T-cell (primary cell): Measurements from ENCODE around the gene ALLC. TPM values are rescaled to one million over a fixed set of nuclear protein-coding genes. Genes with fewer than 3 reads are reported as not detected.
A peak's percentile ranks its signal among the peaks of the same experiment; 100 is the strongest.

ENCODE experiments used
- ATAC-seq, 4 experiments: fragments of 200-7000 bp in 3 of 4; fragments of 150-1000 bp in 1 of 4; cut with Tn5 transposase; replicated peaks in 1 of 4; 1 replicate in 3 of 4; 2 replicates in 1 of 4; pipeline ENCODE4 v1.10.0; 2021; ENCODE audit warnings: moderate library complexity in 3 of 4, mild to moderate bottlenecking in 2 of 4, moderate number of reproducible peaks in 1 of 4
- CTCF ChIA-PET, 2 donors: fragments of 300-600 bp; sonication (Branson Sonifier 250); formaldehyde crosslinking; loops; one replicate each; lab custom pipeline; 2022; ENCODE audit warnings: antibody characterized with exemption in 2 of 2; lab: Charles Lee
- POLR2A ChIA-PET, 2 donors: fragments of 300-600 bp; sonication (Branson Sonifier 250); formaldehyde crosslinking; loops; one replicate each; lab custom pipeline; 2022; ENCODE audit warnings: antibody characterized with exemption in 2 of 2; lab: Charles Lee
- DNase-seq, 35 experiments: peaks; one replicate each; pipeline versions ENCODE4 v3.0.0 to v3.0.0-alpha.2; 2013 to 2023
- H3K27ac ChIP-seq: one replicate; pipeline ENCODE4 v1.5.1; 2013; ENCODE audit warnings: low read length
- H3K27me3 ChIP-seq, 2 experiments: replicated peaks in 1 of 2; 1 replicate in 1 of 2; 2 replicates in 1 of 2; pipeline versions ENCODE4 v1.6.1 to v1.7.0; 2013; ENCODE audit warnings: low read length in 1 of 2, mixed read lengths in 1 of 2; ENCODE audit not compliant: control insufficient read depth in 2 of 2, insufficient read depth in 2 of 2; ENCODE audit errors: extremely low read depth in 1 of 2
- H3K36me3 ChIP-seq, 2 donors: 1 replicate in 1 of 2; 2 replicates in 1 of 2; pipeline versions ENCODE4 v1.6.1 to v1.7.0; 2013; ENCODE audit warnings: low read length in 1 of 2; ENCODE audit not compliant: control insufficient read depth in 2 of 2, insufficient read depth in 1 of 2; ENCODE audit errors: extremely low read depth in 1 of 2
- H3K4me1 ChIP-seq, 2 experiments: 1 replicate in 1 of 2; 2 replicates in 1 of 2; pipeline versions ENCODE4 v1.6.1 to v1.7.0; 2013; ENCODE audit warnings: low read length in 2 of 2, mixed read lengths in 1 of 2; ENCODE audit not compliant: insufficient read depth in 2 of 2, control insufficient read depth in 1 of 2; ENCODE audit errors: extremely low read depth in 1 of 2
- H3K4me3 ChIP-seq, 2 donors: 1 replicate in 1 of 2; 2 replicates in 1 of 2; pipeline versions ENCODE4 v1.5.1 to v1.7.0; 2013; ENCODE audit warnings: mild to moderate bottlenecking in 2 of 2, low read length in 1 of 2, moderate library complexity in 1 of 2; ENCODE audit not compliant: control insufficient read depth in 1 of 2; ENCODE audit errors: extremely low read depth in 1 of 2
- H3K9me3 ChIP-seq: 2 replicates; pipeline ENCODE4 v1.7.0; 2013
- H3K27ac Mint-ChIP-seq, 2 donors: one replicate each; pipeline ENCODE4 v1.8.0; 2020 to 2021; ENCODE audit warnings: mild to moderate bottlenecking in 2 of 2, mixed read lengths in 2 of 2
- H3K27me3 Mint-ChIP-seq, 2 donors: one replicate each; pipeline ENCODE4 v1.8.0; 2021 to 2022; ENCODE audit warnings: mixed read lengths in 2 of 2
- H3K36me3 Mint-ChIP-seq: one replicate; pipeline ENCODE4 v1.8.0; 2021; ENCODE audit warnings: mixed read lengths
- H3K4me1 Mint-ChIP-seq, 3 donors: one replicate each; pipeline ENCODE4 v1.8.0; 2020 to 2022; ENCODE audit warnings: mixed read lengths in 3 of 3, mild to moderate bottlenecking in 1 of 3
- H3K4me3 Mint-ChIP-seq, 3 donors: one replicate each; pipeline ENCODE4 v1.8.0; 2020 to 2022; ENCODE audit warnings: mild to moderate bottlenecking in 3 of 3, mixed read lengths in 3 of 3, moderate library complexity in 3 of 3
- H3K9me3 Mint-ChIP-seq, 3 donors: one replicate each; pipeline ENCODE4 v1.8.0; 2020 to 2022; ENCODE audit warnings: mixed read lengths in 3 of 3
- WGBS: methylation state at CpG from one replicate; pipeline ENCODE4 v1.1.5; 2013; ENCODE audit warnings: missing lambda C conversion rate; ENCODE audit not compliant: insufficient coverage; 5-methylcytosine and 5-hydroxymethylcytosine counted together
- total RNA-seq, 35 experiments: library from RNA in 6 of 35; stranded (reverse) in 6 of 35; fragments of 120-200 nt in 1 of 35; gene quantifications; one replicate each; pipeline versions ENCODE4 v1.2.1 to v1.2.4 and lab custom pipeline; 2013 to 2026

The ALLC gene
- total RNA-seq, 5 donors from 2014 or later (not counting 1 experiment from before 2014, with no cell fraction given), result not detected

- CTCF ChIA-PET, result no interaction called here
- Mint-ChIP-seq H3K36me3 (peaks cover 3% of the 10 kb centered on the region), H3K9me3 (no peaks in the 10 kb centered on the region), H3K4me1 (no peaks in the 10 kb centered on the region), H3K4me3 (no peak overlapping the region), H3K27me3 (no peaks in the 10 kb centered on the region), H3K27ac (no peak overlapping the region)
- no peak for ATAC-seq
- no peak overlapping the region for H3K4me3 ChIP-seq
- no peaks in the 10 kb centered on the region for H3K36me3 ChIP-seq
- no peaks in the 10 kb centered on the region for H3K9me3 ChIP-seq
- peaks cover 0 to under 1% of the 10 kb centered on the region in 2 experiments for H3K27me3 ChIP-seq
- H3K4me1 ChIP-seq, result no peaks in the 10 kb centered on the region
- 91% methylated on average over 33 of the region's 48 CpGs for WGBS
- H3K27ac ChIP-seq, result no peak overlapping the region
- POLR2A ChIA-PET, result no interaction called here
- DNase-seq, result peak in 1 of 35 experiments; percentile 17
These were observed 14.4 kb upstream of the ALLC start for GRCh38 chr2:3643371-3644245.

- DNase-seq (no peak), ATAC-seq (no peak)
- H3K27ac Mint-ChIP-seq, result no peak overlapping the region
- Histone ChIP-seq H3K4me3 (no peak overlapping the region), H3K36me3 (no peaks in the 10 kb centered on the region), H3K9me3 (no peaks in the 10 kb centered on the region), H3K27me3 (no peaks in the 10 kb centered on the region), H3K4me1 (no peaks in the 10 kb centered on the region), H3K27ac (no peak overlapping the region)
- ChIA-PET CTCF (no interaction called here), POLR2A (no interaction called here)
- H3K27me3 Mint-ChIP-seq, result no peaks in the 10 kb centered on the region
- no peak overlapping the region for H3K4me3 Mint-ChIP-seq
- no peaks in the 10 kb centered on the region for H3K9me3 Mint-ChIP-seq
- no peaks in the 10 kb centered on the region for H3K4me1 Mint-ChIP-seq
- H3K36me3 Mint-ChIP-seq, result peaks cover 3% of the 10 kb centered on the region
These were observed 13.8 kb upstream of the ALLC start for GRCh38 chr2:3644246-3644525.

GRCh38 chr2:3644891-3645605 lies 13.0 kb upstream of the ALLC start:
- POLR2A ChIA-PET, result no interaction called here
- WGBS, result 69% methylated on average over 7 of the region's 15 CpGs
- H3K27ac Mint-ChIP-seq, result no peak overlapping the region

GRCh38 chr2:3645745-3646389 lies 12.1 kb upstream of the ALLC start:
- peaks cover 2% of the 10 kb centered on the region in 3 donors for H3K4me1 Mint-ChIP-seq
- Histone ChIP-seq H3K4me1 (peaks cover 0 to 4% of the 10 kb centered on the region in 2 experiments), H3K4me3 (no peak overlapping the region), H3K36me3 (no peaks in the 10 kb centered on the region), H3K27me3 (peaks cover 0 to 11% of the 10 kb centered on the region in 2 experiments), H3K9me3 (no peaks in the 10 kb centered on the region), H3K27ac (no peak overlapping the region)
- H3K27me3 Mint-ChIP-seq, result no peaks in the 10 kb centered on the region
- no peaks in the 10 kb centered on the region for H3K9me3 Mint-ChIP-seq
- ChIA-PET POLR2A (no interaction called here), CTCF (no interaction called here)
- no peak for ATAC-seq
- no peak for DNase-seq
- H3K36me3 Mint-ChIP-seq, result no peaks in the 10 kb centered on the region
- WGBS, result 93% methylated on average over 3 of the region's 10 CpGs
- no peak overlapping the region for H3K4me3 Mint-ChIP-seq
- no peak overlapping the region for H3K27ac Mint-ChIP-seq

More at GRCh38 chr2:3644891-3645605, 13.0 kb upstream of the ALLC start:
- Histone ChIP-seq H3K4me1 (no peaks in the 10 kb centered on the region), H3K4me3 (no peak overlapping the region), H3K27ac (no peak overlapping the region), H3K9me3 (no peaks in the 10 kb centered on the region), H3K27me3 (peaks cover 0 to 6% of the 10 kb centered on the region in 2 experiments), H3K36me3 (no peaks in the 10 kb centered on the region)
- no peak for DNase-seq
- no peak overlapping the region for H3K4me3 Mint-ChIP-seq
- no peak for ATAC-seq
- CTCF ChIA-PET, result interaction anchor here in 1 of 2 donors (0.6 to 1.0 kb wide), 2 partner anchors 20 to 223 kb away, joined by 4 to 5 read pairs; no protein-coding TSS in a partner anchor
- no peaks in the 10 kb centered on the region for H3K27me3 Mint-ChIP-seq
- H3K9me3 Mint-ChIP-seq, result no peaks in the 10 kb centered on the region
- H3K36me3 Mint-ChIP-seq, result peaks cover under 1% of the 10 kb centered on the region
- no peaks in the 10 kb centered on the region for H3K4me1 Mint-ChIP-seq

- DNase-seq (no peak), ATAC-seq (no peak)
- H3K9me3 ChIP-seq, result no peaks in the 10 kb centered on the region
- no peak overlapping the region for H3K4me3 Mint-ChIP-seq
- no peaks in the 10 kb centered on the region for H3K36me3 Mint-ChIP-seq
- no peak overlapping the region for H3K27ac ChIP-seq
- peaks cover 0 to 7% of the 10 kb centered on the region in 2 experiments for H3K4me1 ChIP-seq
- H3K36me3 ChIP-seq, result no peaks in the 10 kb centered on the region
- no peaks in the 10 kb centered on the region for H3K9me3 Mint-ChIP-seq
- no peak overlapping the region for H3K27ac Mint-ChIP-seq
- H3K27me3 Mint-ChIP-seq, result no peaks in the 10 kb centered on the region
- no peak overlapping the region for H3K4me3 ChIP-seq
- 78% methylated on average over 3 of the region's 8 CpGs for WGBS
- peaks cover 0 to 11% of the 10 kb centered on the region in 2 experiments for H3K27me3 ChIP-seq
- ChIA-PET CTCF (no interaction called here), POLR2A (no interaction called here)
- peaks cover 5 to 8% (median 6%) of the 10 kb centered on the region in 3 donors for H3K4me1 Mint-ChIP-seq
These were observed 11.6 kb upstream of the ALLC start for GRCh38 chr2:3646446-3646845.

GRCh38 chr2:3647246-3647645 lies 10.8 kb upstream of the ALLC start:
- H3K36me3 Mint-ChIP-seq, result no peaks in the 10 kb centered on the region
- no peaks in the 10 kb centered on the region for H3K9me3 ChIP-seq
- no peaks in the 10 kb centered on the region for H3K27me3 Mint-ChIP-seq
- H3K27me3 ChIP-seq, result peaks cover 0 to 17% of the 10 kb centered on the region in 2 experiments
- H3K27ac Mint-ChIP-seq, result no peak overlapping the region
- no peaks in the 10 kb centered on the region for H3K9me3 Mint-ChIP-seq
- H3K4me3 Mint-ChIP-seq, result no peak overlapping the region
- no peak overlapping the region for H3K27ac ChIP-seq
- peaks cover 12 to 16% (median 13%) of the 10 kb centered on the region in 3 donors for H3K4me1 Mint-ChIP-seq
- CTCF ChIA-PET, result no interaction called here
- DNase-seq (no peak), ATAC-seq (no peak)
- H3K4me3 ChIP-seq, result no peak overlapping the region
- POLR2A ChIA-PET, result no interaction called here
- peaks cover 0 to 15% of the 10 kb centered on the region in 2 experiments for H3K4me1 ChIP-seq
- H3K36me3 ChIP-seq, result no peaks in the 10 kb centered on the region
- WGBS, result 88% methylated on average over 10 of the region's 13 CpGs
